ENCODE results near the gene DSCAM.

The DSCAM gene

DNA sequence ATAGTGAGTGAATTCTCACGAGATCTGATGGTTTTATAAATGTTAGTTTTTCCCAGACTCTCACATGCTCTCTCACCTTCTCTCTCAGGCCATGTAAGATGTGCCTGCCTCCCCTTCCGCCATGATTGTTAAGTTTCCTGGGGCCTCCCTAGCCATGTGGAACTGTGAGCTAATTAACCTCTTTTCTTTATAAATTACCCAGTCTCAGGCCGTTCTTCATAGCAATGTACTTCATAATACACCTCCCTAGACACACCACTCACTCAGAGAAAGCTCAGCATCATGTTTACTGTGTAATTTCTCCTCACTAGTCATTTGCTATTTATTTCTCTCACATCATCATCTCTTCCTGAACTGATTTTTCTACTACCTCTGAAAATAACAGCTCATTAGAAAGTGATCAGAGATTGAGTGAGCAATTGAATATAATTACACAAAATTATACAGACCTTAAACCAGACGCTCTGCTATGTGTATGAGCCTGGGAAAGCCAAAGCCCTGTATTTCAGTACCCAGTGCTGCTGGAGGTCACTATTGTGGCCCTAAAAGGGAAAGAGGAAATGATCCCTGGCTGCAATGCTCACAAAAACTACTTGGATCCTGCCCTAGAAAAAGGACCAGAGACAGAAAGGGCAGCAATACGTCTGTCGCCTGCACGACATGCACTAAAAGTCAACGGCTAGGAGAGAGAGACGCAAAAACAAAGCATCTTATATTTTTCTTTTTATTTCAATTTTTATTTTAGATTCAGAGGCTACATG, 284.5 kb downstream of the DSCAM start:
- in situ Hi-C loops (cut with MboI; ENCODE audit: low sequenced_read_pairs) = no loop called here

DNA sequence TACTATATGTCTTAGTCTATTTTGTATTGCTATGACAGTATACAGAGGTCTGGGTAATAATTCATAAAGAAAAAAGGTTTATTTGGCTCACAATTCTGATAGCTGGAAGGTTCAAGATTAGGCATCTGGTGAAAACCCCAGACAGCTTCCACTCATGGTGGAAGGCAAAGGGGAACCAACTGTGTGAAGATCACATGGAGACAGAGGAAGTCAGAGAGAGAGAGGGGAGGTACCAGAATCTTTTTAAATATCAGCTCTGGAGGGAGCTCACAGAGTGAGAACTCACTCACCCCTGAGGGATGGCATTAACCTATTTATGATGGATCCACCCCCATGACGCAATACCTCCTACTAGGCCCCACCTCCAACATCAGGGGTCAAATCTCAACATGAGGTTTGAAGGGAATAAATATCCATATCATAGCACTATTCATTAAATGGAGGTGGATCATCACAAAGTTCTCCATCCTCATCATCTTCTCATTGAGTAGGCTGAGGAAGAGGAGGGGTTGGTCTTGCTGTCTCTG, 290.5 kb downstream of the DSCAM start:
- in situ Hi-C loops (cut with MboI; ENCODE audit: low sequenced_read_pairs) = no loop called here

DNA sequence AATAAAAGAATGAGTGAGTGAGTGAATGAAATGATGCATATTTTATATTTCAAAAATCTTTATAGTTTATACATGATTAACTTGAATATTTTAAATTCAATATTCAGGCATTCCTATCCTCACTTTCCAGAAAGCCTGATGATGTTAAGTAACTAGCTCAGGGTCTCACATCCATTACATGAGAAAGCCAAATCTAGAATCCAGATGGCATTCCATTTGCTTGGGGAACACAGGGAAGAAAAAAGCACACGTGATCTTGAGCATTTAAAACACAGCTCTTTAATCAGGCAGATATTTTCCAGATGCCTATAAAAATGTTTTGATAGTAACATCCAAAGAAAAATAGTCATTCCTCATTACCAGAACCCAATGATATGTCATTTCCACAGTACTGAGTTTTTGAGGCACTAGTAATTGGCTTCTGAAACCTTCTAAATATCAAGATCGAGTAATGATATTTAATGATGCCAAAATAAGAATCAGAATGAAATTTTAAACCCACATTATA, 291.9 kb downstream of the DSCAM start:
- in situ Hi-C loops (cut with MboI; ENCODE audit: low sequenced_read_pairs) = no loop called here

DNA sequence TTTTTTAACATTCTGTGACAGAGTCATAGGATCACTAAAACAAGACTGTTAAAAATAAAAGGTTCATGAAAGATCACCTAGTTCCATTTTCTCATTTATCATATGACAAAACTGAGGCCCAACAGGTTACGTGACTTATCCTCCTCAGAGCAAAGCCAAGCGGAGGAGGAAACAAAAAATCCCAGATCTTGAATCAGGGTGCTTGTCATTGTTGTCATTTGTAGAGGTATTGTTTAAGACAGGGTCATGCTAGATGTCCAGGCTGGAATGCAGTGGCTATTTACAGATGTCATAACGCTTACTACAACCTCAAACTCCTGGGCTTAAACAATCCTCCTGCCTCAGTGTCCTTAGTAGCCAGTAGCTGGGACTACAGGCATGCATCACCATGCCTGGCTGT, 293.2 kb downstream of the DSCAM start:
- in situ Hi-C loops (cut with MboI; ENCODE audit: low sequenced_read_pairs) = no loop called here

DNA sequence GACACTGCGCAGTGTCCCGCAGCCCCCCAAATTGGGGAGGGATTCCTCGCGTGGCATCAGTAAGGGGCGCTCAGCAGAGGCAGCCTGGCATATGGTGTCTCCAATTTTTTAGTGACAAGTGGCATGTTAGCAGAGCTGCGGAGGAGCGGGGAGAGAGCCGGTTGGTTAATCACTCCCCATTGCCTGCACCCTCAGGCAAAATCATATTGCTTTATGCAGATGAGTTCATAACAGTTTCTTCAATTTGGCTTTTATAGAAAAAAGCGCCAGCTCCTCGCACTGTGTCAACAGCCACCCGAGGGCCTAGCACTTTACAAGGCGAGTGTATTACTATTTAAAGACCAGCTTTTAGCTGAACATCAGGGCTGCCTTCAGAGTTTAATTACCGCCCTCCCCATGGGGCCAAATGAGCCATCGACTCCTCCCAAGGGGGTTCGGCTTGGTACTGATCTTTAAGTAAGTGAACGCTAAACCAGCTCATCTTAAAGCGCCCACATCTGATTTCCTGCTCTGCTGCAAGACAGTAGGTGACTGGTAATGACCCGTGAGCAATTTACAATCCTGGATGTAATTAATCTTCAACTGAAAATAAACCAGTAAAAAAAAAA, 298.9 kb downstream of the DSCAM start:
- in situ Hi-C loops (cut with MboI; ENCODE audit: low sequenced_read_pairs) = no loop called here

DNA sequence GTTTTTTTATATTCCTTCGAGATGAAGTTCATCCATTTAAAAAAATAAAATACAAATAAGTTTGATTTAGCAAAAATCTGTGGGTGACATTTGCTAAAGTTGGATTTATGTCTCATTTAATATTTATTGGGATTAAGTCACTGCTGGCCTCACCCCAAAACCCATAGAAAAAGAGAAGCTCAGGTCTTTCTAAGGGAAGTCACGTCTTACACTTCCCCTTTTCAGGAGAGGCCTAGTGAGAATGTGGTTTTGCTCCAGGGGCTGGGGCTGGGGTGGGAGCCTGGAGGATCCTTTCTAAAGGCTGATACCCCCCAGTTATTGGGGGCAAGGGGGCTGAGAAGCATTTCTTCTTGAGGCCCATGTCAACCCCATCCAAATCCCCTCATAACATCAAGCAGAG, 300.3 kb downstream of the DSCAM start:
- in situ Hi-C loops (cut with MboI; ENCODE audit: low sequenced_read_pairs) = no loop called here

DNA sequence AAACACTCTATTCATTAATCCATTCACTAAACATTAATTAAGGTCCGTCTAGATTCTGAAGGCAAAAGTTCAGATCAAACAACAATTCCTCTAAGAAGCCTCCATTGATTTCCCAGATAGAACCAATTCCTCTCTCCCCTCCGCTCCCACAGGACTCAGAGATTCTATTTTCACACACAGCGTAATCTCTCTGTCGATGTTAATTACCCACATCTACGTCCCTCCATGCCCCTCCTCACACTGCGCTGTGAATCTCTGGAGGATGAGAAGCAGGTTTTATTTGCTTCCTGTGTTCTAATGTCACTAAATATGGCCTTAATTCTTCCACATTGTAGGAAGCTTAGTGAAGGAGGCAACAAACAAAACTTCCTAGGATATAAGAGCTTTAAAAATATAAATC, 306.7 kb downstream of the DSCAM start:
- in situ Hi-C loops (cut with MboI; ENCODE audit: low sequenced_read_pairs) = no loop called here

DNA sequence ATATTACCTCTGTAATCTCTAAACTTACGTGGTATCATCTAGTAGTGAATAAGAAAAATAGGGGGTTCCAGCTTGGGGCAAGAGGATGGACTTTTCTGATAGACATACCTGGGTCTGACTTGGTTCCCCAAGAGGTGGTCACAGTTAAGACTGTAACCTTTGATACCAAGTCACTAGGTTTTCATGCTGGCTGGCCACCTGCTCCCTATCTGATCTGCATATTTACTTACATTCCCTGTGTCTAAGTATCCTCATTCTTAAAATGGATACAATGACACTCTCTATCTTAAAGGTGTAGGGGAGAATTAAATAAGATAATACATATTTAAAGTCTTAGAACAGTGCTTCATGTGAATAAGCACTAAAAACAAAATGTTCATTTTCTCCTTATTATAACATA, 312.1 kb downstream of the DSCAM start:
- in situ Hi-C loops (cut with MboI; ENCODE audit: low sequenced_read_pairs) = no loop called here

DNA sequence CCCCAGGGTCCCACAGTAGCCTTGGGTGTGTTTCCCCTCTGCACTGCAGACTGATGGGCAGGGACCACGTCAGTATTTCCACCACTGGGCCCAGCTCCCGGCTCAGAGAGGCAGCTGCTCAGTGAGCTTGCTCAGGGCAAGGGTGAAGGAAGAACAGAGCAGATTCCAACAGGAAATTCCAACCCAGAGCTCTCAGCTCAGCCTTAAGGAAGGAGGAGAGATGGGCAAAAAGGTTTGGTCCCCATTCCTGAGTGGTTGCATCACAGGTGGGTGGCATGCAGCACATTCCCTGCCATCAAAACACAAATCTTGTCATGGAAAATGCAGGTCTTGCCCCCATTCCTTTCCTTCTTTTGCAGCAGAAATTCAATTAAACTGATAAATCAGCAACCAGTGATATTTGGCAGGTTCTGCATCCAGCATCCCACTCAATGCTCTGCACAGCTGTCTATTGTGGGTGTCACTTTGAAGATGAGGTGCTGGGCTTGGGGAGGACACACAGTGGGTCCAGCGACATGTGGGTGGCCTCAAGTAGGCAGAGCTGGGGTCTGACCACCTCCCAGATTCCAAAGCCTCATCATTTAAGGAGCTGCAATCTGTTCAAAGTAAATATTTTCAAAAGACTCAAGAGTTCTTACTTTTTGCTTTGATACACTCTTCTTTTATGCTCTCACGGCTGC, 315.4 kb downstream of the DSCAM start:
- in situ Hi-C loops (cut with MboI; ENCODE audit: low sequenced_read_pairs) = no loop called here

DNA sequence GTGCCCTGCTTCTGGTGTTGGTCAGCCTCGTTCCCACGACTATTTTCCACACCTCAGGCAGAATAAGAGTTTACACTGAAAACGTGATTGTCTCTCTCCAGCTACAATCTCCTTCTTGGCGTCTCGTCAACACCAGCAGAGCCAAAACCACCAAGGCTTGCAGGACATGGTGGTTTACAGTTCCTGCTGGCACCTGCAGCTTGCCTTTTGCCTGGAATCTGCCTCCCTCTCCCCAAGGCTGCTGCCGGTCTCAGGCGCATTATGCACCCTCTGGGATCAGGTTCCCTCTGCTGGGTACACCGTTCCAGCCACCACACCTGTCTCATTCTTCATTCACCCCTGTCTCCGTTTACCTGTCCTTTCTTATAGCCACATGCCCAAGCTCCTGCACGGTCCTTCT, 315.9 kb downstream of the DSCAM start:
- in situ Hi-C loops (cut with MboI; ENCODE audit: low sequenced_read_pairs) = no loop called here

DNA sequence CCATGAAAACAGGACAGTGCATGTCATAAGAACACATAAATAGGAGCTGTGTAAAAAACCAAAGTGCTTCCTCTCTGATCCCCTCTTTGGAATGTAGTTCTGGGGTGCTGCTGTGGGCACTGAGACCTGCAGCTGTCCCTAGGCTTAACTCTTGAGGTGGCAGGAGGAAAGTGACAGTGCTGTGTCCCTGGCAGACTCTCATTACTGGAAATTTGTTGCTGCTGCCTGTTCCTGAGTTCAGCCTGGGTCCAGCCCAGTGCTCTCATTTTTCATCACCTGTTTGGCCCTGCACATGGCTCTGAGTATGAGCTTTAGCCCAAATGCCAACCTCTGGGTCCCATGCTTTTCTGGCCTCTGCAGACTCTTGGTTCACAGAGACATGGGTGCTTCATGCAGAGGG, 329.3 kb downstream of the DSCAM start:
- in situ Hi-C loops (cut with MboI; ENCODE audit: low sequenced_read_pairs) = no loop called here

DNA sequence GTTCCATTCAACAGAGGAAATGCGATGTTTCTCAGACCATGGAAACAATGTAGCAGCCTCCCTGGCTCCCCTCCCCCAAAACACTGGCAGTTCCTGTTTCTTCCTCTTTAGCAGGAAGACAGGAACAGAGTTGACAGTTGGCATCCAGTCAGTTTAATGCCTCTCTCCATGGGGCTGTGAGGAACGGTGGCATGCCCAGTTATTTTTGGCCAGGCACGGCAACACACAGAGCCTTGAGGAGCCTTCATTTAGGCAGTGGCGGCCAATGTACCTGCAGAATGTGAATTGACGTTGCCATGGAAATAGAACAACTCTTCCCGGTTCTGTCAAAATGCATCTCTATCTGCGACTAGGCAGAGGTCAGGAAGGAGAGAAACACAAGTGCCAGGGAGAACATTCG, 330.6 kb downstream of the DSCAM start:
- in situ Hi-C loops (cut with MboI; ENCODE audit: low sequenced_read_pairs) = no loop called here

DNA sequence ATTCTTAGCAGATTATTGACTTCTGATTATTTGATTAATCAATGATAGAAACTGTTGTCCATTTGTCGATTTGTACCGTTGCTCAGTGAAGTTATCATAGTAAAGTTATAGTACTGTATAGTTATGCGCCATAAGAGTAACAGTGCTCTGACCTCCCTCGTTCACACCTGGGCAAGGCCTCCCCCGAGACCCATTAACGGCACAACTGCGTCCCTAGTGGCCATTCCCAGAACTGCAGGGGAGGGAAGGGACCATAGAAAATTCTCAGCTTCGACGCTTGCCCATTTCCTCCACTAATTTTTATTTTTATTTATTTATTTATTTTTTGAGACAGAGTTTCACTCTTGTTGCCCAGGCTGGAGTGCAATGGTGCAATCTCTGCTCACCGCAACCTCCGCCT, 334.4 kb downstream of the DSCAM start:
- in situ Hi-C loops (cut with MboI; ENCODE audit: low sequenced_read_pairs) = no loop called here

DNA sequence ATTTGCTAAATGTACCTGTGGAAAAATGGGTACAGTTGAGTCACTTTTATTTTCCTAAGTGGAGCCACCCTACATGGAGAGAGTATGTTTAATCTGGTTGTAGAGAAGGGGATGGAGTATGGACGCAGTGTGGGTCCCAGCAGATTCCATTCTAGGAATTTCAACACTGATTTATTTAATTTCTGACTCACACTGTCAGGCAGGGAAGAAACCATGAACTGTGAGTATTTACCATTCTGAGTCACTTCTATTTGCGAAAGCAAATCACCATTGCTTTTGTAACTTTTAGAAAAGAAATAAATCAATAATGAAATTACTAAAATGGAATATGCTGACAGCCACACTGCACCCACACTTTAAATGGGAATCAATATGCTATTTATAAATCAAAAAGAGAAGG, 339.0 kb downstream of the DSCAM start:
- in situ Hi-C loops (cut with MboI; ENCODE audit: low sequenced_read_pairs) = no loop called here

DNA sequence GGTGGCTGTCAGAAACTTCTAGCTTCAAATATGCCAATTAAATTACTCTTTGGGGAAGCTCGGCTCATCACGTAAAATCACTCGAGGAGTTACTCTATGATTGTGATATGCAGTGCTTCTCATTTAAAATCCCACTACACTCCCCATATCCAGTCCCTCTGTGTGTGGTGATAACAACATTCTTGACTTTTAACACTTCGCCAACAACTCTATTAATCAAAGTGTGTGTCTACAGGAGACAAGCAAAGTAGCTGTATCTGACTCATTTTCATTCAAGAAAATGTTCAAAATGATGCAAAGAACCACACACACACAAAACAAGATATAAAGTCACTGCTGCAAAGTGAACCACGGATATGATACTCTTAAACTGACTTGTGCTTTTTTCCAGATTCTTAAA, 341.3 kb downstream of the DSCAM start:
- in situ Hi-C loops (cut with MboI; ENCODE audit: low sequenced_read_pairs) = no loop called here

DNA sequence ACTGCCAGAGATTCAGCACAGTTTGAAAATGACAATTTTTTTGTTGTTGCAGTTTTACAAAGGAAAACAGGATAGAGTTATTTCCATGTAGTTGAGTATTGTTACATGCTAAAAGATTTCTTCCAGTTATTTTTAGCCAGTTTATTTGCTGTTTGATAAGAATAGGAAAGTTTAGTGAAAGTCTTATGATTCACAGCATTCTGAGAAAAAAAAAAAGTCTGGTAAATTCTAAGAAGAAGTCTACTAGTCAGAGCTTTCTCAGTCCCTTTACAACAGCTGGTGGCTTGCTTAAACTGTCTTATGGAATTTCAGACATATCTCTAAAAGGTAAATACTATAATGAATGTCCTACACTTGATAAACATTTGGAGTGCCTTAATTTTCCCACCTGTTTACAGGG, 341.7 kb downstream of the DSCAM start:
- in situ Hi-C loops (cut with MboI; ENCODE audit: low sequenced_read_pairs) = no loop called here

DNA sequence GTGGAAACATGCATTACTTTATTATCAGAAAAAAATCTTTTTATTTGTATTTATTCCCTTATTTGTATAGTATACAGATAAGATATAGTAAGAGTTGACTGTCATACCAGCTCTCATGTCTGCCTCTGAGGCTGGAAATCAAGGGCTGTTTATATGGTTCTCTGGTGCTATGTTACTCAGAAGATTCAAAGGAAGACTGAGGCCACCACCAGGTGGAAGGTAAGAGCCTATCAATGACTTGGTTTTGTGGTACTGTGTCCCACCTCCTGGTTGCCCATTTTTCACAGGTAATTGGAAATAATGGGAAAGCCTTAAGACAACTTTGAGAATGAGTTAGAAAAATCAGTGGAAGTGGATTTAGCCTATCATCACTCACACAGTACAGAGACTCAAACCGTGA, 342.1 kb downstream of the DSCAM start:
- in situ Hi-C loops (cut with MboI; ENCODE audit: low sequenced_read_pairs) = no loop called here

DNA sequence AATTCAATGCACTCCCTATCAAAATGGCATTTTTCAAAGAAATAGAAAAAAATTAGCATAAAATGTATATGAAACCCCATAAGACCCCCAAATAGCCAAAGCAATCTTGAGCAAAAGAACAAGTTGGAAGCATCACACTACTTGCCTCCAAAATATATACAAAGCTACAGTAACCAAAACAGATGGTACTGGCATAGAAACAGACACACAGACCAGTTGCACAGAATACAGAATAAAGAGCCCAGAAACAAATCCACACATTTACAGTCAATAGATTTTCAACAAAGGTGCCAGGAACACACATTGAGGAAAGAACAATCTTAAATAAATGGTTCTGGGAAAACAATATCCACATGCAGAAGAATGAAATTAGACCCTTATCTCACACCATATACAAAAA, 350.8 kb downstream of the DSCAM start:
- in situ Hi-C loops (cut with MboI; ENCODE audit: low sequenced_read_pairs) = no loop called here

DNA sequence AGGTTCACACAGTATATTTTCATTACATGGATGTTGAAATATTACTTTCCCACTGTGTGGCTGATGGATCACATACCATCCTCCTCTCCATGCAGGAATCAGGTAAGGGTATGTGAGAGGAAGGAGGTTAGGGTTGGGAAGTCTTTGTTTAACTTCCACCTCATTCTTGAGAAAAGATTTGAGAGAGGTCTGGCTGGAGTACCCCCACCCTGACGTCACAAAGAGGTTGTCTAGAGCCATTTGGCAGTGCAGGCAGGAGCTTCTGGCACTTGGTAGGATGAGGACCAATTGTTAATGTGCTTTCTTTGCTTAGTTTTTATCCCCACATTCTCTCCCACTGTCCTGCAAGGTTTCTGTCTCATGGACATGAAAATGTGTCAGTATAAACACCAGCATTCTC, 356.6 kb downstream of the DSCAM start:
- in situ Hi-C loops (cut with MboI; ENCODE audit: low sequenced_read_pairs) = no loop called here

DNA sequence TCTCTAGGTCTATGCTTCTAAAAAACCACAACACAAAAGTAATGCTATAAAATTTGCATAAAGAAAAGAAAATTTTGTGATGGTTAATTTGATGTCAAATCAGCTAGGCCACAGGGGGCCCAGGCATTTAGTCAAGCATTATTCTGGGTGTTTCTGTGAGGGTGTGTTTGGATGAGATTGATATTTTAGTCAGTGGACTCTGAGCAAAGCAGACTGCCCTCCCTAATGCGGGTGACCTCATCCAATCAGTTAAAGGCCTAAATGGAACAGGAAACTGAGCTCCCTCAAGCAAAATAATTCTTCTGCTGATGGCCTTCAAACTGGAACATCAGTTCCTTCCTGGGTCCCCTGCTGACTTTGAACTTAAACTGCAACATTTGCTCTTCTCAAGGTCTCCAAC, 358.0 kb downstream of the DSCAM start:
- in situ Hi-C loops (cut with MboI; ENCODE audit: low sequenced_read_pairs) = no loop called here

DNA sequence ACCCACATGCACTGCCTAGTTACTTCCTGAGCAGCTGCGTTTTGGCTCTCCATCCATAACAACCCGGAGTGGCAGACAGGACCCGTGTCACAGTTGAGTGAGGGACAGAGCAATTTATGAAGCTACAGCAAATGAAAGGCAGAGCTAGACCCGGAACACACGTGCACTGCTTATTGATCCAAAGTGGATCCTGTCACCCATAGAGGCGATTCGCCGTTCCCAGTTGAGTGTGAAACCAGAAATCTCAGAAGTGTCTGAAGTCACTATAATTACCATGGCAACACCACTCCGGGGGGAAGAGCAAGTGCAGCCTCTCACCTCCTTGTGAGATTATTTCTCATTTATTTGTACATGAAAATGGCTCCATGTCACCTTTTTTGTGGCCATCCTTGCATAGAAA, 365.2 kb downstream of the DSCAM start:
- in situ Hi-C loops (cut with MboI; ENCODE audit: low sequenced_read_pairs) = no loop called here

DNA sequence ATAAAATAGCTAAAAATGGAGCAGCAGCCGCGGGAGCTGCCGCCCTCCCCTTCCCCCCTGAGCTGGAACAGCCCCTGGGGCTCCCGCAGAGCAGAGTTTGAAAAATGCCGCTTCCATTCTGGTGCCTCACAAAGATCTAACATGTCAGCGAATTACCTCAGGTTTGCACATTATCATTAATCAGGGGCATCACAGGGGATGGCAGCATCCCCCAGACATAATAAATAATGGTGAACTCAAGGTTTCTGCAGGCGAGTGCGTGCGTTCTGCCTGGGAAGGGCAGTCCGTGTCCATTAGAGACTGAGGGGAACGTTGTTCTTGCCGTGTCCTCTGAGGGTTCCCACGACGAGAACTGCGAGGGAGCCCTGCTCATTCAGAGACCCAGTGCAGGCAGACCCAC, 372.4 kb downstream of the DSCAM start:
- in situ Hi-C loops (cut with MboI; ENCODE audit: low sequenced_read_pairs) = loop anchor here (25.0 kb wide), 1 partner anchor 588 kb away; no protein-coding TSS in a partner anchor
